ENCODE data around the gene NCDN.
A peak's percentile ranks its signal among the peaks of the same experiment; 100 is the strongest.

The NCDN gene

DNA sequence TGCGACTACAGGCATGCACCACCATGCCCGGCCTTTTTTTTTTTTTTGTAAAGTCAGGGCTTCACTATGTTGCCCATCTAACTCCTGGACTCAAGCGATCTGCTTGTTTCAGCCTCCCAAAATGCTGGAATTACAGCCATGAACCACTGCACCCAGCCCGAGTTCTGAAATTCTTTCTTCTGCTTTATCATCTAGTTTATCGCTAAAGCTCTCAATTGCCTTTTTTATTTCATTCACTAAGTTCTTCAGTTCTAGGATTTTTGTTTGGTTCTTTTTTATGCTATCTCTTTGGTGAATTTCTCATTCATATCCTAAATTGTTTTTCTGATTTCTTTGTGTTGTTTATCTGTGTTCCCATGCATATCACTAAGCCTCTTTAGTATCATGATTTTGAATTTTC, 27.4 kb upstream of the NCDN start:
- Histone ChIP-seq H3K27ac (no peak overlapping the region), H3K4me3 (no peak overlapping the region)
- DNase-seq (ENCODE audit: low spot score): no peak
- TF ChIP-seq, protein P1, sequence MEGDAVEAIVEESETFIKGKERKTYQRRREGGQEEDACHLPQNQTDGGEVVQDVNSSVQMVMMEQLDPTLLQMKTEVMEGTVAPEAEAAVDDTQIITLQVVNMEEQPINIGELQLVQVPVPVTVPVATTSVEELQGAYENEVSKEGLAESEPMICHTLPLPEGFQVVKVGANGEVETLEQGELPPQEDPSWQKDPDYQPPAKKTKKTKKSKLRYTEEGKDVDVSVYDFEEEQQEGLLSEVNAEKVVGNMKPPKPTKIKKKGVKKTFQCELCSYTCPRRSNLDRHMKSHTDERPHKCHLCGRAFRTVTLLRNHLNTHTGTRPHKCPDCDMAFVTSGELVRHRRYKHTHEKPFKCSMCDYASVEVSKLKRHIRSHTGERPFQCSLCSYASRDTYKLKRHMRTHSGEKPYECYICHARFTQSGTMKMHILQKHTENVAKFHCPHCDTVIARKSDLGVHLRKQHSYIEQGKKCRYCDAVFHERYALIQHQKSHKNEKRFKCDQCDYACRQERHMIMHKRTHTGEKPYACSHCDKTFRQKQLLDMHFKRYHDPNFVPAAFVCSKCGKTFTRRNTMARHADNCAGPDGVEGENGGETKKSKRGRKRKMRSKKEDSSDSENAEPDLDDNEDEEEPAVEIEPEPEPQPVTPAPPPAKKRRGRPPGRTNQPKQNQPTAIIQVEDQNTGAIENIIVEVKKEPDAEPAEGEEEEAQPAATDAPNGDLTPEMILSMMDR (IDR thresholded peaks at IDR 0.05): no peak

DNA sequence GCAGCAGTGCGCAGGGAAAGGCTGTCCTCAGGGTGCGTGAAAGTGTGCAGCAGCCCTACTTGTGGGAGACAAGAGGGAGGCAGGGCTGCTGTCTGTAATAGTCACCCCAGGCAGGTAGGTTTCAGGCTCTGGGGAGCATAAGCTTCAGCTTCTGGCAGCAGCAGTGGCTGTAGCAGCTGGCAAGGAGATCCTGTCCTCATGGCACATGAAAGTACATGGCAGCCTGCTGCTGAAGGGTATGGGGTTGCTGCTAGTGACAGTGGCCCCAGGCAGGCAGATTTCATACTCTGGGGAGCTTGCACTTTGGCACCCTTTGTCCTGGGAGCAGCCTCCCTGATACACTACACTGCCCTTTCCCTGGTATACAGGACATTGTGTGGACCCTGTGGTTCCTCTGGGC, 26.7 kb upstream of the NCDN start:
- no peak for DNase-seq (ENCODE audit: low spot score)
- H3K4me3 ChIP-seq: no peak overlapping the region
- TF ChIP-seq, protein P1 (IDR thresholded peaks at IDR 0.05): no peak
- no peak overlapping the region for H3K27ac ChIP-seq

DNA sequence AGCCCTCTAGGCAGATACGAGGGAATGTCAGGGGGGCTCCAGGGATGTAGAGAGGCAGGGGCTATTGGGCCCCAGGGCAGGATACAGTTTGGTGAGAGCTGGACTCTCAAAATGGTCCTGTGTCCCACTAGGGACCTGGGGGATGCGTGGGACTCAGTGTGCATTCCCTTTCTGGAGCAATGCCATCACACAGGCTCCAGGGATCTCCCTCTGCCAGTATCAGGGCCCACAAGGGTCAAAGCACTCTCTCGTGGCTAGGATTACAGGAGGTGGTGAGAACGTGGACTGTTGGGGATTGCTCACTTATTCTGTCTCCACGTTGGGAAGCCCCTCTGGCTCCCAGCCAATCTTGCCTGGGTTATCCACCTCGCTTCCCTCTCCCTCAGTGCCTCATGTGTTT, 26.2 kb upstream of the NCDN start:
- H3K27ac ChIP-seq: no peak overlapping the region
- TF ChIP-seq, protein P1 (IDR thresholded peaks at IDR 0.05): no peak
- no peak for DNase-seq (ENCODE audit: low spot score)
- H3K4me3 ChIP-seq: no peak overlapping the region

DNA sequence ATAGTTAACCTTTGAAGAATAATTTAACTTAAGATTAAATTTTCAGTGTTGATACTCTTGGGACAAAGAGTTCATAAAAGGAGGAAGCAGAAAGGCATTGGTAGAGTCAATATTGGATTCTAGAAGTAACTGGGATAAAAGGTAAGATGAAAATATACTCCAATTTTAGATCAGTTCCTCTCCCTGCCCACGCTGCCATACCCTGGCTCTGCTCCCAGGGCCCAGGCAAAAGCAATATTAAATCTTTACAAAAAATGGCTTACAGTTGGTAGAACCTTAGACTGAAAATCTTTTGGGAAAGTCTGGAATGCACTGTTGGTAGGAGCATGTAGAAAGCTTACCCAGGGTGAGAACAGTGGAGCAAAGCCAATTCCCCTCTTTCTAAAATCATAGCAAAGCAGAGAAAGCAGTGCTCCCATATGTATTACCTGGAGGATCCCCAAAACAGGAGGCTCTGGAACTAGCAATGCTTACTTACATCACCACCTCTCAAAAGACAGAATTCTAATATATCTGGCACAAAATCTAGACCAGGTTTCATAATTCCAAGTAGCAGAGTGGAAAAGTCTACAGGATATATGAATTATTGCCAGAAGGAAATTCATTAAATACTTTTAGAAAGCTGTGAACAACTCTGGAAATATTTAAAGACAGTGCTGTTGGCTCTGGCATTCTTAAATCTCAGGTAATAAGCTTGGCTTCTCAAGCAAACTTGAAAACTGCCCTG, 24.9 kb upstream of the NCDN start:
- Histone ChIP-seq H3K4me3 (no peak overlapping the region), H3K27ac (peak overlapping the region in 1 of 2 donors; percentile 67)
- TF ChIP-seq, protein P1 (IDR thresholded peaks at IDR 0.05): no peak
- no peak for DNase-seq (ENCODE audit: low spot score)

DNA sequence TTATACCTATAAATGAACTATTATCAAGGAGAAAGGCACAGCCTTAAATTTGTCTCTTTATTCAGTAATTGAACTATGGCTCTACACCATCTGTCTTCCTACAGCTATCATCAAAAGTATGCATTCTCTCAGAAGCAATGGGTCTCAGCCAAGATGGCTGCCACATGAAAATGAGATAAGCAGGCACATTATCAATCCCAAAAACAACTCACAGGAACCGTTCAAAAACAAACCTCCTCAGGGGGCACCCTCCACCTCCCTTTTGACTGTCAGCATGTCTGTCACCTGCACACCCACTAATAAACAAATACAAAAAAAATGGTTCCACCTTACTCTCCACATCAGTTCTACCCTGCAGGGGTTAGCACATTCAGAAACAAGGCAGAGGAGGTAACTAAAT, 24.0 kb upstream of the NCDN start:
- DNase-seq (ENCODE audit: low spot score): no peak
- TF ChIP-seq, protein P1 (IDR thresholded peaks at IDR 0.05): no peak
- H3K27ac ChIP-seq: no peak overlapping the region

DNA sequence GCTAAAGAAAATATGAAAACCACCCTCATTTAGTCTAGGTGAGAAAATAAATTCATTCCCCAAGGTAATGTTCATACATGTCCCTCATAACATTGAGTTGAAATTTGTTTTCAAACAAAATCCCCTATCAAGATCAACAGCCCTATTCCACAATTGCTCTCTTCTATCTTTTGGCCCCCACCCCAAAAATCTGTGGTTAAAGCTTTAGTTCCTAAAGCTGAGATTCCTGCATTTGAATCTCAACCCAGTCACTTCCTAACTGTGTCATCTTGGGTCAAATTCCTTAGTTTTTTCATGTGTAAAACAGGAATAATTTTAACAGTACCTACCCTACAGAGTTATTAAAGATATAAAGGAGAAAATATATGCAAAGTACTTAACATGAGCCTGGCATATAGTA, 22.4 kb upstream of the NCDN start:
- Histone ChIP-seq H3K4me3 (no peak overlapping the region), H3K27ac (no peak overlapping the region)
- TF ChIP-seq, protein P1 (IDR thresholded peaks at IDR 0.05): no peak
- no peak for DNase-seq (ENCODE audit: low spot score)

More for the DNA sequence above, 24.0 kb upstream of the NCDN start:
- H3K4me3 ChIP-seq: no peak overlapping the region

DNA sequence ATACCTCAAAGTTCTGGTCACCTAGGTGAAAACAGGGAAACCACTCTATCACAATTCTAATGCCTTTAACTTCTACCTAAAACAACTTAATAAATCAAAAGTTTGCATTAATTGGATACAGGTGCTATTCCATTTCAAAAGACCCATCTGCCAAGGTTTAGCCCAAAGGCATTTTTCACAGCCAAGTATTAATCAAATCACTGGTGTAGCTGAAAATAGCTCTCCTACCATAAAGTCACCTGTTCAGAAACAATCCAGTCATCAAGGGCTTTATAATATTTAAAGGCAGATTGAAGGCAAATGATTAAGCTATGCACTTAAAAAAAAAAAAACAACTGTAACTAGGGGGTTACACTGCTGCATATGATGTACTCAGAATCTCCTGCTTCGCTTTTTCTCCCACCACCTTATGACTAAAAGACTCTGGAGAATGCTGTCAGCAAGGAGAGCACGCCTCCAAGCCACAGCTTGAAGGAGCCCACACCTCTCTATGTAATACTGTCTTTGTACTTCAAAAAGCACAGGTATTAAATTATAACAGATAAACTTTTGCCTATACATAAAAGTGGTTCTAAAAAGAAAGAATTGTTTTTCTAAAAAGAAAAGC, 20.9 kb upstream of the NCDN start:
- DNase-seq (ENCODE audit: low spot score): no peak
- Histone ChIP-seq H3K27ac (no peak overlapping the region), H3K4me3 (no peak overlapping the region)
- TF ChIP-seq, protein P1 (IDR thresholded peaks at IDR 0.05): no peak

All from coronary artery (tissue), 2 donors.